ENCODE measurements around the gene SLC51A.

- no peak for TF ChIP-seq GATA2 (IDR thresholded peaks at IDR 0.05; ENCODE audit: low read depth, low read length)
- TF ChIP-seq GATA3 (IDR thresholded peaks at IDR 0.05; ENCODE audit: low read depth, low read length), result no peak
These were observed 44.5 kb downstream of the SLC51A start for GRCh38 chr3:196260784-196261183.
